ENCODE measurements around the gene ELL3.

DNA sequence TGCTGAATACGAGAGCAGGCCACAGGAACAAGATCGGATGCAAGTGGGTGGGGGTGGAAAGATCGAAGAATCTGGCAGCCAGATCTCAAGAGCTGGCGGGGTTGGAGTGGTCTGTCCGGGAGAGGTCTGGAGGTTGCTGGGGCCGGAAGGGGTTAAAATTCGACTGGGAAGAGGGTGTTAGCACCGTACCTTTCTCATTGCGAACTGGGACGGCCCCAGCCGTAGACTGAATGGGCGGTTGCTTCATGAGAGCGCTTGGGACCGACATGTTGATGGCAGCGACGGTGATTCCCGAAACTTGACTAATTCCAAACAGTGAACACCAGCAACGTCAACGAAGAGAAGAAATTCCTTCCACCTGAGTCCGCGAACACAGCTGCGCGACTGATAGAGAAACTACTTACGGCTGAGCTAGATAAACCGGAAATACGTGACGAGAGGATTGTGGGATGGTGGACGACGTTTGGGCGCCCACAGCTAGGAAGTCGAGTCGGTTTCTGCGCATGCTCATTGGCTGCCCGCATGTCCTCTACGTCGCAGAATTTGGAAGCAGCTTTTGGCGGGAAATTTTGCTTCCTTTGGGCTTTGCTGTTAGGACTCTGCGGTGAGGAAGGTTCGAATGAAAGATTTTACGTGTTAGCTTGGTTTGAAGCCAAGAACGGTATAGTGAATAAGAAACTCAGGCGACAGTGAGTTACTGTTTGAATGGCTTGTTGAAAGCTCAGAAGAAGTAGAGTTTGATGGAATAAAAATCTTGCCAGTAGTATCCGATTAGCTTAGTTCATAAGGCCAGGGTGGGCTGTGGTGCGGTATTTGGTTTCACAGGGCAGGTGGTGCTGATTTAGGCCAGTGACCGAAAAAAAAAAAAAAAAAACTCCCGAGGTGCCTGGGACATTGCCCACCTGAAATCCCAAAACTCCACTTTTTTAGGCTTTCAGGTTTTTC, 47.8 kb upstream of the ELL3 start, which contains the start of gene MFAP1:
- TF ChIP-seq EZH2 (IDR thresholded peaks at IDR 0.05) = no peak
- peak; percentile 95 for TF ChIP-seq POLR2AphosphoS5 (IDR thresholded peaks at IDR 0.05; ENCODE audit: borderline replicate concordance, low read depth, low read length)
- no peak for TF ChIP-seq FOXP2 (optimal IDR thresholded peaks at IDR 0.05; ENCODE audit: control extremely low read depth, extremely low read length, insufficient read depth)
